Activated B cell treated with CpG ODN at 0.5 μM for 24 hours (primary cell): ENCODE measurements around the gene RUSC1. TPM values are rescaled to one million over a fixed set of nuclear protein-coding genes. Genes with fewer than 3 reads are reported as not detected.

Experiments used
- ATAC-seq: fragments of 200-7000 bp; cut with Tn5 transposase; one replicate; pipeline ENCODE4 v1.10.0; 2021; ENCODE audit warnings: low read depth, mild to moderate bottlenecking, moderate library complexity
- CTCF ChIA-PET: fragments of 350-600 bp; sonication (Branson Sonifier 250); formaldehyde crosslinking; loops from one replicate; lab custom pipeline; 2021; ENCODE audit warnings: antibody characterized with exemption; lab: Charles Lee
- POLR2A ChIA-PET: fragments of 350-600 bp; sonication (Branson Sonifier 250); formaldehyde crosslinking; loops from one replicate; lab custom pipeline; 2021; ENCODE audit warnings: antibody characterized with exemption; lab: Charles Lee
- DNase-seq: peaks from one replicate; pipeline ENCODE4 v3.0.0; 2022
- H3K27ac Mint-ChIP-seq: one replicate; pipeline ENCODE4 v1.8.0; 2020; ENCODE audit warnings: mixed read lengths
- H3K27me3 Mint-ChIP-seq: one replicate; pipeline ENCODE4 v1.8.0; 2021; ENCODE audit warnings: mixed read lengths
- H3K36me3 Mint-ChIP-seq: one replicate; pipeline ENCODE4 v1.8.0; 2021; ENCODE audit warnings: low read depth, mixed read lengths
- H3K4me1 Mint-ChIP-seq: one replicate; pipeline ENCODE4 v1.8.0; 2021; ENCODE audit warnings: mixed read lengths
- H3K4me3 Mint-ChIP-seq: one replicate; pipeline ENCODE4 v1.8.0; 2020; ENCODE audit warnings: mild to moderate bottlenecking, mixed read lengths
- H3K9me3 Mint-ChIP-seq: one replicate; pipeline ENCODE4 v1.8.0; 2020; ENCODE audit warnings: mixed read lengths
- intact Hi-C: fragments of 100-400 bp; cut with micrococcal nuclease; formaldehyde crosslinking; loops from one replicate; pipeline ENCODE4 v1.15.1; 2024
- total RNA-seq: library from RNA; stranded (reverse); gene quantifications from 2 replicates; pipeline ENCODE4 v1.2.3, GENCODE V29; 2022
- TF ChIP-seq, protein P1 (sequence below): fragments of 200-600 bp; IDR thresholded peaks from one replicate; pipeline ENCODE4 v1.8.0; 2022; ENCODE audit warnings: antibody characterized with exemption, mild to moderate bottlenecking

RUSC1 gene
- total RNA-seq, 1 donor from 2014 or later: 15.0 TPM

DNA sequence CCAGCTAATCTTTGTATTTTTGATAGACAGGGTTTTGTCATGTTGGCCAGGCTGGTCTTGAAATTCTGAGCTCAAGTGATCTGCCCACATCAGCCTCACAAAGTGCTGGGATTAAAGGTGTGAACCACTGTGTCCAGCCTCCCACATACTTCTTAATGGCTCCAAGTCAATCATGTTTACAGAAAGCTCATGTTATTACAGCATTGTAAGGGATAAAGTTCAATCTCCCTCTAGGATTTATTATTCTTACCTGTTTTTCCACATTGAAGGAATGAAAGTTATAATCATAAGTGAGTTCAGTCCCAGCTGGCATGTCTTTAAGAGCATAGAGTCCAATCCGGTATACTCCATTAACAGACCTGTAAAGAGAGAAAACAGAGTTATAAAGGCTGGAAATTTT lies 39.4 kb downstream of the RUSC1 start:
- peaks cover 52% of the 10 kb centered on the region for H3K36me3 Mint-ChIP-seq
- CTCF ChIA-PET: interaction anchor here (1.5 kb wide), 1 partner anchor 144 kb away, joined by 3 read pairs; no protein-coding TSS in a partner anchor
- H3K4me3 Mint-ChIP-seq: no peak overlapping the region
- H3K27me3 Mint-ChIP-seq: no peaks in the 10 kb centered on the region
- TF ChIP-seq, protein P1, sequence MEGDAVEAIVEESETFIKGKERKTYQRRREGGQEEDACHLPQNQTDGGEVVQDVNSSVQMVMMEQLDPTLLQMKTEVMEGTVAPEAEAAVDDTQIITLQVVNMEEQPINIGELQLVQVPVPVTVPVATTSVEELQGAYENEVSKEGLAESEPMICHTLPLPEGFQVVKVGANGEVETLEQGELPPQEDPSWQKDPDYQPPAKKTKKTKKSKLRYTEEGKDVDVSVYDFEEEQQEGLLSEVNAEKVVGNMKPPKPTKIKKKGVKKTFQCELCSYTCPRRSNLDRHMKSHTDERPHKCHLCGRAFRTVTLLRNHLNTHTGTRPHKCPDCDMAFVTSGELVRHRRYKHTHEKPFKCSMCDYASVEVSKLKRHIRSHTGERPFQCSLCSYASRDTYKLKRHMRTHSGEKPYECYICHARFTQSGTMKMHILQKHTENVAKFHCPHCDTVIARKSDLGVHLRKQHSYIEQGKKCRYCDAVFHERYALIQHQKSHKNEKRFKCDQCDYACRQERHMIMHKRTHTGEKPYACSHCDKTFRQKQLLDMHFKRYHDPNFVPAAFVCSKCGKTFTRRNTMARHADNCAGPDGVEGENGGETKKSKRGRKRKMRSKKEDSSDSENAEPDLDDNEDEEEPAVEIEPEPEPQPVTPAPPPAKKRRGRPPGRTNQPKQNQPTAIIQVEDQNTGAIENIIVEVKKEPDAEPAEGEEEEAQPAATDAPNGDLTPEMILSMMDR: no peak
- no peak for ATAC-seq
- POLR2A ChIA-PET: no interaction called here
- no peaks in the 10 kb centered on the region for H3K4me1 Mint-ChIP-seq
- no peaks in the 10 kb centered on the region for H3K9me3 Mint-ChIP-seq
- H3K27ac Mint-ChIP-seq: no peak overlapping the region
- intact Hi-C loops: no loop called here
- no peak for DNase-seq

DNA sequence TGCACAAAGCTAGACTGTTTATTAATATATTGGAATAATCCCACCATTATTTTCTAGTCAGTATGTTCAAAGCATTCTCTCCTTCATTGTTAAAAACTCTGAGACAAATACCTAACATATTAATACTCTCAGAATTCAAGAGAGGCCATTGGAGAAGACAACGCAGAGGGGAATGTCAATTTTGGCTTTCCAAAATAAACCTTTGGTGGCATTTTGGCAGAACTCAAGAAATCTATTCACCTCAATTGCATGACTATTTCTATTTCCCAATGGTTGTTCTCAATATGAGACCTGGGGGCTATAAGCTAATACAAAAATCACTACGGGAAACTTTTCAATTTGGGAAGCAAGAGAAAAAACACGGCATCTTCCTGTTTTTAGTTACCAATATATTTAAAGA lies 58.5 kb downstream of the RUSC1 start:
- Mint-ChIP-seq H3K36me3 (peaks cover 67% of the 10 kb centered on the region), H3K4me1 (peaks cover 5% of the 10 kb centered on the region), H3K9me3 (no peaks in the 10 kb centered on the region), H3K27ac (no peak overlapping the region), H3K4me3 (no peak overlapping the region), H3K27me3 (no peaks in the 10 kb centered on the region)
- ATAC-seq: no peak
- intact Hi-C loops: no loop called here
- POLR2A ChIA-PET: no interaction called here
- CTCF ChIA-PET: no interaction called here
- no peak for DNase-seq
- TF ChIP-seq, protein P1: no peak

DNA sequence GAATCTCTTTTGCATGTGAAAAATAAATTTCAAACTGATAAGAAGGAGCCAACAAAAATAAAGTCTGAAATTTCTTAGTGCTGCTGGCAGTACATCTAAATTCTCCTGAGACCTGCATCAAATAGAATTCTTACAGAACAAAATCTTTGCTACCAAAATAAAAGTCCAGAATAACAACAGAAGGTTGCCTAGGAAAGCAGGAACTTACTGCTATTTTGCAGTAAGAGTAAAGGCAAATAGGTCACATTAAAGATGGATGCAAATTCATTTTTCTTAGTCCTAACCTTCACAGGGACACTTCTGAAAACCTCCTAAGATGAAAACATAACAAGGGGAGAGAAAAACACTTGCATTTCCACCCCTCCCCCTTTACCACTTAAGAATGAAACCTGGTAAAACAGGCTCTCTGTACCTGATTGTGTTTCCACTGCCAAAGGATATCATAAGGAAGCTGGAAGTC lies 59.0 kb downstream of the RUSC1 start:
- Mint-ChIP-seq H3K4me1 (peaks cover 5% of the 10 kb centered on the region), H3K27me3 (no peaks in the 10 kb centered on the region), H3K9me3 (no peaks in the 10 kb centered on the region), H3K36me3 (peaks cover 65% of the 10 kb centered on the region), H3K4me3 (no peak overlapping the region), H3K27ac (no peak overlapping the region)
- ChIA-PET POLR2A (interaction anchor here (0.6 kb wide), 1 partner anchor 47 kb away, joined by 7 read pairs; no protein-coding TSS in a partner anchor), CTCF (no interaction called here)
- ATAC-seq (no peak), DNase-seq (no peak)
- intact Hi-C loops: no loop called here
- TF ChIP-seq, protein P1: no peak

Other genes starting within 250 kb of the RUSC1 start
- 1.2 and 1.7 TPM in 2 replicates for gene EFNA3, start 242.1 kb upstream of the RUSC1 start, total RNA-seq
- gene EFNA1, start 193.0 kb upstream of the RUSC1 start, total RNA-seq: 0.29 TPM in 1 of 2 replicates, not detected in the other
- 77.3 and 85.2 TPM in 2 replicates for gene SLC50A1, start 185.0 kb upstream of the RUSC1 start, total RNA-seq
- gene DPM3, start 180.4 kb upstream of the RUSC1 start, total RNA-seq: 33.2 and 36.8 TPM in 2 replicates
- gene KRTCAP2, start 147.6 kb upstream of the RUSC1 start, total RNA-seq: 128 and 132 TPM in 2 replicates
- gene TRIM46, start 147.0 kb upstream of the RUSC1 start, total RNA-seq: 1.2 and 1.9 TPM in 2 replicates
- 9.7 and 15.3 TPM in 2 replicates for gene THBS3, start 113.0 kb upstream of the RUSC1 start, total RNA-seq
- 36.7 and 38.2 TPM in 2 replicates for gene MTX1, start 112.2 kb upstream of the RUSC1 start, total RNA-seq
- gene ENTREP3, start 65.4 kb upstream of the RUSC1 start, total RNA-seq: 13.7 and 14.8 TPM in 2 replicates
- 71.8 and 78.6 TPM in 2 replicates for gene SCAMP3, start 58.5 kb upstream of the RUSC1 start, total RNA-seq
- 109 and 112 TPM in 2 replicates for gene CLK2, start 47.4 kb upstream of the RUSC1 start, total RNA-seq
- 2.7 TPM in 2 replicates for gene HCN3, start 43.4 kb upstream of the RUSC1 start, total RNA-seq
- 0.18 TPM in 1 of 2 replicates, not detected in the other for gene PKLR, start 19.5 kb upstream of the RUSC1 start, total RNA-seq
- gene FDPS, start 12.0 kb upstream of the RUSC1 start, total RNA-seq: 241 and 242 TPM in 2 replicates
- 75.6 and 90.6 TPM in 2 replicates for gene ASH1L, start 241.9 kb downstream of the RUSC1 start, total RNA-seq